CD4-positive, alpha-beta T cell treated with Interleukin-4 for 4 hours (primary cell): Measurements from ENCODE around the gene DNMBP.
"Not testable (repeated sequence)": the region's sequence is repeated elsewhere in the genome, so short reads cannot be mapped to it uniquely, and the experiment has no call there.

Source experiments
- DNase-seq: peaks from one replicate; pipeline ENCODE4 v3.0.0-alpha.2; 2020

The DNMBP gene

GRCh38 chr10:100019787-100020141 lies 10.0 kb upstream of the DNMBP start:
- DNase-seq, result no peak

GRCh38 chr10:100014071-100014762 lies 4.5 kb upstream of the DNMBP start:
- no peak for DNase-seq

- no peak for DNase-seq
Observed at GRCh38 chr10:100013621-100014020, 3.9 kb upstream of the DNMBP start.

- not testable (repeated sequence) for DNase-seq
Observed at GRCh38 chr10:100011906-100012305, 2.2 kb upstream of the DNMBP start.

GRCh38 chr10:100009283-100009792 lies 409 bp downstream of the DNMBP start:
- DNase-seq, result no peak

GRCh38 chr10:100008708-100009282 lies 952 bp downstream of the DNMBP start:
- DNase-seq, result no peak

- DNase-seq, result no peak
Observed at GRCh38 chr10:100008142-100008522, 1.6 kb downstream of the DNMBP start.

GRCh38 chr10:100007231-100008141 lies 2.3 kb downstream of the DNMBP start:
- no peak for DNase-seq

- DNase-seq, result peak; percentile 24
Observed at GRCh38 chr10:100006243-100006886, 3.4 kb downstream of the DNMBP start.

GRCh38 chr10:100004805-100005510 lies 4.8 kb downstream of the DNMBP start:
- no peak for DNase-seq

- no peak for DNase-seq
Observed at GRCh38 chr10:100000109-100000644, 9.6 kb downstream of the DNMBP start.

GRCh38 chr10:99999319-100000108 lies 10.2 kb downstream of the DNMBP start:
- DNase-seq, result no peak

GRCh38 chr10:99998889-99999288 lies 10.9 kb downstream of the DNMBP start:
- no peak for DNase-seq

GRCh38 chr10:99996671-99997648 lies 12.8 kb downstream of the DNMBP start:
- DNase-seq, result no peak

GRCh38 chr10:99995713-99996112 lies 14.0 kb downstream of the DNMBP start:
- no peak for DNase-seq

- no peak for DNase-seq
Observed at GRCh38 chr10:99995269-99995668, 14.5 kb downstream of the DNMBP start.

- no peak for DNase-seq
Observed at GRCh38 chr10:99994801-99995200, 14.9 kb downstream of the DNMBP start.

GRCh38 chr10:99993701-99994689 lies 15.8 kb downstream of the DNMBP start:
- DNase-seq, result peak; percentile 46

- DNase-seq, result not testable (repeated sequence)
Observed at GRCh38 chr10:99985637-99986036, 24.1 kb downstream of the DNMBP start.
